ENCODE results near the gene STARD8.

The STARD8 gene

DNA sequence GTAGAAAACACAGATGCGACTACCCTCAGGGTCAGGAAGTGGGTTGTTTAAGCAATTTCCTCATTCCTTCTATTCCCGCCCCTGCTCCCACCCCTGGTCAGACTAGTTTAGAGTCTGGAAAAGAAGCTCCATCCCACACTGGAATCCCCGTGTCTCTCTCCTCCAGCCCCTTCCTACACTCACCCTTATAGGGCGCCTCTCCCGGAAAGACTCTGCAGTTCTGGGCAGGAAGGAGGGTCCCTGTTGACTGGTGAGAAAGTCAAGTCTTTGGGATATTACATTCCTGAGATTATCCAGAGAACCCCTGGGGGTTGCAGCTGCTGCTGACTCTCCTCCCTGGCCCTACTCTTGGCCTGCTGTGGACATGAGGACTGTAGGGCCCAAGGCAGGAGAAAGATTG, 11.9 kb downstream of the STARD8 start:
- Histone ChIP-seq H3K4me3 (ENCODE audit: low read length) (no peak overlapping the region), H3K36me3 (ENCODE audit: control insufficient read depth, insufficient read depth, low read length, severe bottlenecking) (no peaks in the 10 kb centered on the region), H3K9me3 (ENCODE audit: control insufficient read depth, low read length) (peaks cover 10% of the 10 kb centered on the region), H3K27me3 (replicated peaks; ENCODE audit: control insufficient read depth, insufficient read depth, low read length) (peaks cover 21% of the 10 kb centered on the region), H3K9ac (ENCODE audit: low read length) (no peak overlapping the region), H3K4me1 (ENCODE audit: control insufficient read depth, insufficient read depth, low read length) (no peaks in the 10 kb centered on the region)
- no peak for DNase-seq (ENCODE audit: low read depth)

DNA sequence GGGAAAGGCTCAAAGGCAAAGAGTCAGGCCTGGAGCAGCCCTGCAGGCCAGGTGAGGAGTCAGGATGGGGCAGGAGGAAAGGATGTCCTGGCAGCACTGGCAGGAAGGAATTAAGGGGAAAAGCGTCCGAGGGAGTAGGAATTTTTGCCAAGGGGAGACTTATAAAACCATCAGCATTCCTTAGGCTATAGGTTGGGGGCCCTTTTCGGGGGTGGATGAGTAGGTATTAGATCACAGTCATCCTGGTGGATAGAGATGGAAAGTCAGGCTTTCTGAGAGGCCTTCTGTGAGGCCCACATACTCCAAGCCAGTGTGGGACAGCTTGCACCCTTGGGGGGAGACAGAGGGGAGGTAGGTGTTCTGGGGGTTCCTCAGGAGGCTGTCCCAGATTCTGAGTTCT, 12.3 kb downstream of the STARD8 start:
- DNase-seq (ENCODE audit: low read depth), result no peak

DNA sequence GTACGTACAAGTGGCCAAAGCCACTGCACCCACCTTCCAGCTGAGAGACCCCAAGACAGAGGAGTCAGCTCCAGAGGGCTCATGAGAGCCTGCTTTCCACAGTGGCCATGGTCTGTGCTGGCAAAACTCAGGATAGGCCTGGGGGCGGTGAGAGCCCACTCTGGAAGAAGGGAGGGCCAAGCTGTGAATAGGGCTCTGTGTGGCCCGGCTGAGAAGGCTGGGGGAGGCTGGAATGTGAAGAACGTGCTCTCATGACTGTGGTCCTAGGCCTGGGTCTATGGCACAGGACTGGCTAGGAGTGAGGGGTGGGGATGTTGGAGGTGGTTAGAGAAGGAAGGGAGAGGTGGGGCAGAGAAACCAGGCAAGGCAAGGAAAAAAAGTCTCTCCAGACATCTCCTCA, 13.3 kb downstream of the STARD8 start:
- Histone ChIP-seq H3K9ac (ENCODE audit: low read length) (no peak overlapping the region), H3K4me1 (ENCODE audit: control insufficient read depth, insufficient read depth, low read length) (no peaks in the 10 kb centered on the region), H3K36me3 (ENCODE audit: control insufficient read depth, insufficient read depth, low read length, severe bottlenecking) (no peaks in the 10 kb centered on the region), H3K4me3 (ENCODE audit: low read length) (no peak overlapping the region), H3K9me3 (ENCODE audit: control insufficient read depth, low read length) (peaks cover 9% of the 10 kb centered on the region), H3K27me3 (replicated peaks; ENCODE audit: control insufficient read depth, insufficient read depth, low read length) (peaks cover 29% of the 10 kb centered on the region)
- DNase-seq (ENCODE audit: low read depth), result no peak

More for the DNA sequence above, 12.3 kb downstream of the STARD8 start:
- Histone ChIP-seq H3K4me1 (ENCODE audit: control insufficient read depth, insufficient read depth, low read length) (no peaks in the 10 kb centered on the region), H3K9ac (ENCODE audit: low read length) (no peak overlapping the region), H3K9me3 (ENCODE audit: control insufficient read depth, low read length) (peaks cover 10% of the 10 kb centered on the region), H3K36me3 (ENCODE audit: control insufficient read depth, insufficient read depth, low read length, severe bottlenecking) (no peaks in the 10 kb centered on the region), H3K27me3 (replicated peaks; ENCODE audit: control insufficient read depth, insufficient read depth, low read length) (peaks cover 22% of the 10 kb centered on the region), H3K4me3 (ENCODE audit: low read length) (no peak overlapping the region)

DNA sequence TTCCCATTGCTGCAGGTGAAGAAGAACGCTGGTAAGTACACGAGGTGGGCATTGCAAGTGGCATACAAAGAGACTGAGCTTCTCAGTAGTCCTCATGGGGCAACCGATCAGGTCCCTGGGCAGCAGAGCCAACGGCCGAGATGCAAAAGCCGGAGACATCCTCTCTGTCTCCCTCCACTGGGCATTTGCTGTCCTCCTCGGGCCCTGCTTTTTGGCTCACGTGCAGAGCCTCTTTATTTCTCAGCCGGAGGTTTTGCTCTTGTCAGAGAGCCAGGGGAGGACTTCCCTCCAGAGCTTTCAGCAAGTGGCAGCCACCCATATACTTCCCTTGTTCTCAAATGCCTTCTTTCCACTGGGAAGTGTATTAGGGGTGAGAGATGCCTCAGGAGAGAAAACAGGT, 18.0 kb downstream of the STARD8 start:
- no peak for DNase-seq (ENCODE audit: low read depth)
- Histone ChIP-seq H3K27me3 (replicated peaks; ENCODE audit: control insufficient read depth, insufficient read depth, low read length) (peaks cover 20% of the 10 kb centered on the region), H3K4me3 (ENCODE audit: low read length) (no peak overlapping the region), H3K9ac (ENCODE audit: low read length) (no peak overlapping the region), H3K36me3 (ENCODE audit: control insufficient read depth, insufficient read depth, low read length, severe bottlenecking) (no peaks in the 10 kb centered on the region), H3K4me1 (ENCODE audit: control insufficient read depth, insufficient read depth, low read length) (no peaks in the 10 kb centered on the region), H3K9me3 (ENCODE audit: control insufficient read depth, low read length) (peaks cover 10% of the 10 kb centered on the region)

DNA sequence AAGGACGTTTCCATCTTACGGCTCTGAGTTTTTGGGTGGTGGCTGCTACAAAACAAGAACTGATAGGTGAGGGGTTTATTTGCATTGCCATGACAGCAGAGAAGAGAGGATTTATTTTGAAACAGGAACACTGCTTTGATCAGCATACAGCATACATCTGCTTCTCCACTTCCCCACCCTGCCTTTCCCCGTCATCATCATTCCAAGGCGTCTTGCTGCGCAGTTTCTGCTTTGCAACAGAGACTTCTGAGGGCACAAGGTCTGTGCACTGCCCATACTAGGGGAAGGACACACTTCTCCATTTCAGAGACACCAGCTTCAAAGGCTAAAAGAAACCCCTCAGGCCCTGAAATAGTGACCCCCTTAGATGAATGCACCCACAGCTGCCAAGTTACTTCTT, 19.1 kb downstream of the STARD8 start:
- peaks cover 21% of the 10 kb centered on the region for H3K27me3 ChIP-seq (replicated peaks; ENCODE audit: control insufficient read depth, insufficient read depth, low read length)
- no peaks in the 10 kb centered on the region for H3K36me3 ChIP-seq (ENCODE audit: control insufficient read depth, insufficient read depth, low read length, severe bottlenecking)
- peaks cover 10% of the 10 kb centered on the region for H3K9me3 ChIP-seq (ENCODE audit: control insufficient read depth, low read length)
- DNase-seq (ENCODE audit: low read depth), result no peak
- H3K9ac ChIP-seq (ENCODE audit: low read length), result no peak overlapping the region
- H3K4me1 ChIP-seq (ENCODE audit: control insufficient read depth, insufficient read depth, low read length), result no peaks in the 10 kb centered on the region
- H3K4me3 ChIP-seq (ENCODE audit: low read length), result no peak overlapping the region

DNA sequence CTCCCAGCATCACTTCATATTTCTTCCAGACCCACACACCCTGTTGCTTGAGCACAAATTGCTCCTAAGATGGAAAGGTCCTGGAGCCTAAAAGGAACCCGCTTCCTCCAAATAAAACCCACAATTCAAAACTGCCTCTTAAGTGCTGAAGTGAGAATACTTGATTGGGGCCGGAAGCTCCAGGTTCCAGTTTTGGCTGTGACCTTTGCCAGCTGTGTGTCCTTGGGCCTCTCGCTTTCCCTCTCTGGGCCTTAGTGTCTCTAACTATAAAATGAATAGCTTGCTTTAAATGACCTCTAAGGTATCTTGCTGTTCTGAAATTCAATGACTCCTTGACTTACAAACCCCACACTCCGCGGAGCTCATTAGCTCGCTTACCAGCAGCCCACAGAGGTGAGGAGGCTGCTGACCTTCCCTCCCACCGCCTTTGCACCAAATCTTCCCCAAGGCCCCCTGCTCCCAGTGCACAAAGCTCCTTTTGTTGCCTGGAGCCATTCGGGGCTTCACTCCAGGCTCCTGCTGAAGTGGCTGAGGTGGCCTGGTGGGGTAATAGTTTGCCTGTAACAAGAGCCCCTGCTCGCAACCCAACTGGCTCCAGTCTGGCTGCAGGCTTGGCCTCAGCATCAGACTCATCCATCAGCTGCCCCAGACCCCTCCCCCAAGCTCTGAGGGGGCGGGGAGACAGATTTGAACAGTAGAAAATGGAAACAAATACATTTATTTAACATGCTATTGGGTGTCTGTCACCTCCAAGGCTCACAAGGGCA, 21.8 kb downstream of the STARD8 start:
- H3K4me1 ChIP-seq (ENCODE audit: control insufficient read depth, insufficient read depth, low read length), result peaks cover 7% of the 10 kb centered on the region
- peaks cover 12% of the 10 kb centered on the region for H3K27me3 ChIP-seq (replicated peaks; ENCODE audit: control insufficient read depth, insufficient read depth, low read length)
- H3K9me3 ChIP-seq (ENCODE audit: control insufficient read depth, low read length), result peaks cover 5% of the 10 kb centered on the region
- no peaks in the 10 kb centered on the region for H3K36me3 ChIP-seq (ENCODE audit: control insufficient read depth, insufficient read depth, low read length, severe bottlenecking)
- H3K9ac ChIP-seq (ENCODE audit: low read length), result no peak overlapping the region
- no peak overlapping the region for H3K4me3 ChIP-seq (ENCODE audit: low read length)
- DNase-seq (ENCODE audit: low read depth), result no peak

DNA sequence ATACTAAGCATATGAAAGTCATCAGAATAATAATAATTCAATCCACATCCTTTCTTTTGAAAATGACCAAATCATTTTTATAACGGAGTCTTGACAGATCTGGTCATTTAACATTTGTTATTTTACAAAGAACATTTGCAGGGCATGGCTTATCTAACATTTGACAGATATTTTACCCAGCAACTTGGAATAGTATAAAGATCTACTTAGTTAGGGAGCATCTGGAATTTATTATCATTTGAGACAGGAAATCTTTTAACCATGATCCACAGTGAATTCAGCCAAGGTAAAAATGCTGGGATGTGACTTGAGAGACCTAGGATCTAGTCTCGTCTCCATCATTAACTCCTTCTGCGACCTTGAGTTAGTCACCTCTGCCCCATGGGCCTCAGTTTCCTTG, 22.4 kb downstream of the STARD8 start:
- H3K9ac ChIP-seq (ENCODE audit: low read length), result no peak overlapping the region
- no peaks in the 10 kb centered on the region for H3K36me3 ChIP-seq (ENCODE audit: control insufficient read depth, insufficient read depth, low read length, severe bottlenecking)
- H3K9me3 ChIP-seq (ENCODE audit: control insufficient read depth, low read length), result peaks cover 5% of the 10 kb centered on the region
- peaks cover 7% of the 10 kb centered on the region for H3K4me1 ChIP-seq (ENCODE audit: control insufficient read depth, insufficient read depth, low read length)
- peaks cover 10% of the 10 kb centered on the region for H3K27me3 ChIP-seq (replicated peaks; ENCODE audit: control insufficient read depth, insufficient read depth, low read length)
- no peak overlapping the region for H3K4me3 ChIP-seq (ENCODE audit: low read length)
- DNase-seq (ENCODE audit: low read depth), result peak; percentile 30

DNA sequence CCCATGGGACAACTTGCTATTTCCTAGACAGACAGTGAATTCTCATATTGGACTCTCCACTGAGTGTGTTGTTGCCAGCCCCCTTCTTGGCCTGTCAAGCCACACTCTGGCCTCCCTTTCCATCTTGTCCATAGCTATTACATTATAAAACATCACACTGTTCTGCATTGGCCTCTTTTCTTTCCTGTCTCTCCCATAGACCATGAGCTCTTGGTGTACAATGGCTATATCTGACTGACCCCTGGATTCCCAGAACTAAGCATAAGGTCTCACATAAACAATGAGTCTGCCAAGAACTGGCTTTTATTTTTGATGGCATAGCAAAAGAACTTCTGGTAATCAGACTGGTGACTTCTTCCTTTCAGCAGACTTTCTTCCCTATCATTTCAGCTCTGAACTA, 23.8 kb downstream of the STARD8 start:
- no peak overlapping the region for H3K4me3 ChIP-seq (ENCODE audit: low read length)
- peaks cover 7% of the 10 kb centered on the region for H3K4me1 ChIP-seq (ENCODE audit: control insufficient read depth, insufficient read depth, low read length)
- no peak overlapping the region for H3K9ac ChIP-seq (ENCODE audit: low read length)
- no peak for DNase-seq (ENCODE audit: low read depth)
- peaks cover 5% of the 10 kb centered on the region for H3K27me3 ChIP-seq (replicated peaks; ENCODE audit: control insufficient read depth, insufficient read depth, low read length)
- peaks cover 2% of the 10 kb centered on the region for H3K9me3 ChIP-seq (ENCODE audit: control insufficient read depth, low read length)
- no peaks in the 10 kb centered on the region for H3K36me3 ChIP-seq (ENCODE audit: control insufficient read depth, insufficient read depth, low read length, severe bottlenecking)

DNA sequence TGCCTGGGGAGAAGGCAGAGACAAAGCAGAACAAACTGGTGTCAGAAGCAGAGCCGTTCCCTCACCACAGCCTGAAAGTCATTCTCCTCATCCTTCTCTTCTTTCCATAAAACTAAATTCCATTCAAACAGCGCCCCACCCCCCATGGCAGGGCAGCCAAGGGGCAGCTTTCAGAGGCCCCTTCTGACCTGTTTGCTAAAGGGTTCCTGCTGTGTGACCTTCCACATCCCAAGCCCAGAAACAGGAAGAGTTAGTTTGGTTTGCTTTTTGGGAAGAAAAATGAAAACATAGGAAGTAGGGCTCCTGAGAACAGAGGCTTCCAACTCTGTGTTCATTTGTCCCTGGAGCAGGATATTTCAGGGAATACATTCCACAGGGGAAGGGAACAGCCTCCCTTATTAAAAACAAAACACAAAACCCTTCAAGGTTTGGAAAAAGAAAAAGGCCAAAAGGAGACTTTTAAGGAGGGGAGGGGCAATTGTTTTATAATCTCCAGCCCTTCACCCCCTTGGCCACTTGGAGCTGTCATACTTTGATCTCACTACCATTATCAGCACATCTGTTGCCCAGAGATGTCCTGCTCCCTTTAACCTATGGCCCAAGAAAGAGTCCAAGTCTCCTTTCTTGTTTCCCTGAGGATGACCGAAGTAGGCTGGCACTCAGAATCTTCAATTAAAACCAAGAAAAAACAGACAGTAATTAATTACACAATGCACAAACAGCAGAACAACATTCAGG, 25.3 kb downstream of the STARD8 start:
- DNase-seq (ENCODE audit: low read depth), result no peak
- no peaks in the 10 kb centered on the region for H3K36me3 ChIP-seq (ENCODE audit: control insufficient read depth, insufficient read depth, low read length, severe bottlenecking)
- H3K9me3 ChIP-seq (ENCODE audit: control insufficient read depth, low read length), result no peaks in the 10 kb centered on the region
- no peak overlapping the region for H3K9ac ChIP-seq (ENCODE audit: low read length)
- no peak overlapping the region for H3K4me3 ChIP-seq (ENCODE audit: low read length)
- peaks cover 5% of the 10 kb centered on the region for H3K27me3 ChIP-seq (replicated peaks; ENCODE audit: control insufficient read depth, insufficient read depth, low read length)
- H3K4me1 ChIP-seq (ENCODE audit: control insufficient read depth, insufficient read depth, low read length), result peaks cover 7% of the 10 kb centered on the region

DNA sequence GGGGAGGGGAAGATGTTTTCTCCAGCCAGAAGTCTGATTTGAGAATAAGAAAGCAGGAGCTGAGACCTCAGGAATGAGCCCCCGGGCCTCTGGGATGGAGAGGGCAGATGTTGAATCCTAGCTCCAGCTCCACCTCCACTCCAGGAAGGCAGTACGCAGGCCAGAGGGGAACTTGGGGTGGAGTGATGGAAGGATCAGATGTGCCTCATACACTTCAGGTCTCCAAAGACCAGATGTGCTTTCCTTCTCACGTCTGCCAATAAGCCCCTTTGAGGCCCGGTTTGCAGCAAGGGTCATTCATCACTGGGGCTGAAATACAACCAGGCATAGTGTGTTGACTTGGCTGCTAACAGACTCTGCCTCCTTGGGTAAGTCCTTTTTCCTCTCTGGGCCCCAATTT, 28.1 kb downstream of the STARD8 start:
- Histone ChIP-seq H3K4me1 (ENCODE audit: control insufficient read depth, insufficient read depth, low read length) (peaks cover 7% of the 10 kb centered on the region), H3K4me3 (ENCODE audit: low read length) (no peak overlapping the region), H3K27me3 (replicated peaks; ENCODE audit: control insufficient read depth, insufficient read depth, low read length) (peaks cover 20% of the 10 kb centered on the region), H3K9ac (ENCODE audit: low read length) (no peak overlapping the region), H3K36me3 (ENCODE audit: control insufficient read depth, insufficient read depth, low read length, severe bottlenecking) (no peaks in the 10 kb centered on the region), H3K9me3 (ENCODE audit: control insufficient read depth, low read length) (no peaks in the 10 kb centered on the region)
- DNase-seq (ENCODE audit: low read depth), result no peak

DNA sequence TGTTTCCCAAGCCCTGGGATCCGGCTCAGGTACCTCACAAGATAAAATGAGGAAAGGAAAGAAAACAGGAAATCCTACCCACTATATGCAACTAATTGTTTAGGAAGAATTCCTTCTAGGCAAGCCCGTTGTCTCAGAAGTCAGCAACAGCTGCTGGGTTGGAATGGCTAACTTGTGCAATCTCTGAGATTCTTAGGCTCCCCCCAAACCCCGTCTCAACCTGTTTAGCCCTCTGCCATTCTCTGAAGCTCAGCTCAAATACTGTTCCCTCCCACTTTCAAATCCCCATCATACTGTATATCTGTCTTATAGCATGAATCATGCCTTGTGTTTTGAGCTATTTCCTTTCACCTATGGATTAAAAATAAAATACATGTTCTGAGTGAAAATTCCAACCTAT, 28.9 kb downstream of the STARD8 start:
- peaks cover 25% of the 10 kb centered on the region for H3K27me3 ChIP-seq (replicated peaks; ENCODE audit: control insufficient read depth, insufficient read depth, low read length)
- H3K9ac ChIP-seq (ENCODE audit: low read length), result no peak overlapping the region
- H3K4me3 ChIP-seq (ENCODE audit: low read length), result no peak overlapping the region
- no peaks in the 10 kb centered on the region for H3K9me3 ChIP-seq (ENCODE audit: control insufficient read depth, low read length)
- no peaks in the 10 kb centered on the region for H3K36me3 ChIP-seq (ENCODE audit: control insufficient read depth, insufficient read depth, low read length, severe bottlenecking)
- H3K4me1 ChIP-seq (ENCODE audit: control insufficient read depth, insufficient read depth, low read length), result peaks cover 12% of the 10 kb centered on the region
- no peak for DNase-seq (ENCODE audit: low read depth)
